ENCODE data around the gene MDFIC. TPM values are rescaled to one million over a fixed set of nuclear protein-coding genes. Genes with fewer than 3 reads are reported as not detected.

MDFIC gene
- total RNA-seq, 1 experiment from 2014 or later: 13.0 TPM

GRCh38 chr7:114900127-114900526, 21.8 kb upstream of the MDFIC start:
- intact Hi-C loops (cut with micrococcal nuclease; ENCODE audit: unreplicated experiment): no loop called here
- H3K27ac Mint-ChIP-seq (ENCODE audit: unreplicated experiment): peak overlapping the region; percentile 17
- no peaks in the 10 kb centered on the region for H3K27me3 Mint-ChIP-seq (ENCODE audit: unreplicated experiment)
- H3K36me3 Mint-ChIP-seq (ENCODE audit: insufficient read depth, unreplicated experiment): no peaks in the 10 kb centered on the region
- CTCF ChIA-PET: no interaction called here
- no peak overlapping the region for H3K4me3 Mint-ChIP-seq (ENCODE audit: low read depth, unreplicated experiment)
- no TSS peak for BruUV-seq (replicated peaks)
- TF ChIP-seq CTCF (IDR thresholded peaks at IDR 0.05; ENCODE audit: unreplicated experiment): no peak
- DNase-seq: no peak
- peaks cover 35% of the 10 kb centered on the region for H3K4me1 Mint-ChIP-seq (ENCODE audit: low read depth, unreplicated experiment)
- peaks cover 6% of the 10 kb centered on the region for H3K9me3 Mint-ChIP-seq (ENCODE audit: low read depth, unreplicated experiment)

- intact Hi-C loops (cut with micrococcal nuclease; ENCODE audit: unreplicated experiment): no loop called here
- H3K36me3 Mint-ChIP-seq (ENCODE audit: insufficient read depth, unreplicated experiment): no peaks in the 10 kb centered on the region
- peak; percentile 66 for DNase-seq
- H3K9me3 Mint-ChIP-seq (ENCODE audit: low read depth, unreplicated experiment): peaks cover 6% of the 10 kb centered on the region
- peaks cover 35% of the 10 kb centered on the region for H3K4me1 Mint-ChIP-seq (ENCODE audit: low read depth, unreplicated experiment)
- H3K27ac Mint-ChIP-seq (ENCODE audit: unreplicated experiment): peak overlapping the region; percentile 38
- CTCF ChIA-PET: no interaction called here
- no peak for TF ChIP-seq CTCF (IDR thresholded peaks at IDR 0.05; ENCODE audit: unreplicated experiment)
- no TSS peak for BruUV-seq (replicated peaks)
- no peaks in the 10 kb centered on the region for H3K27me3 Mint-ChIP-seq (ENCODE audit: unreplicated experiment)
- H3K4me3 Mint-ChIP-seq (ENCODE audit: low read depth, unreplicated experiment): no peak overlapping the region
Observed at GRCh38 chr7:114901771-114902170, 20.1 kb upstream of the MDFIC start.

- Mint-ChIP-seq H3K9me3 (ENCODE audit: low read depth, unreplicated experiment) (peaks cover 6% of the 10 kb centered on the region), H3K27ac (ENCODE audit: unreplicated experiment) (peak overlapping the region; percentile 69), H3K4me3 (ENCODE audit: low read depth, unreplicated experiment) (no peak overlapping the region), H3K36me3 (ENCODE audit: insufficient read depth, unreplicated experiment) (no peaks in the 10 kb centered on the region), H3K27me3 (ENCODE audit: unreplicated experiment) (no peaks in the 10 kb centered on the region), H3K4me1 (ENCODE audit: low read depth, unreplicated experiment) (peaks cover 35% of the 10 kb centered on the region)
- no peak for DNase-seq
- TF ChIP-seq CTCF (IDR thresholded peaks at IDR 0.05; ENCODE audit: unreplicated experiment): no peak
- no TSS peak for BruUV-seq (replicated peaks)
- intact Hi-C loops (cut with micrococcal nuclease; ENCODE audit: unreplicated experiment): no loop called here
- CTCF ChIA-PET: no interaction called here
Observed at GRCh38 chr7:114903131-114903530, 18.8 kb upstream of the MDFIC start.

- Mint-ChIP-seq H3K27ac (ENCODE audit: unreplicated experiment) (no peak overlapping the region), H3K4me1 (ENCODE audit: low read depth, unreplicated experiment) (no peaks in the 10 kb centered on the region), H3K27me3 (ENCODE audit: unreplicated experiment) (no peaks in the 10 kb centered on the region), H3K36me3 (ENCODE audit: insufficient read depth, unreplicated experiment) (no peaks in the 10 kb centered on the region), H3K9me3 (ENCODE audit: low read depth, unreplicated experiment) (peaks cover 2% of the 10 kb centered on the region), H3K4me3 (ENCODE audit: low read depth, unreplicated experiment) (no peak overlapping the region)
- DNase-seq: no peak
- no TSS peak for BruUV-seq (replicated peaks)
- intact Hi-C loops (cut with micrococcal nuclease; ENCODE audit: unreplicated experiment): no loop called here
- CTCF ChIA-PET: no interaction called here
- no peak for TF ChIP-seq CTCF (IDR thresholded peaks at IDR 0.05; ENCODE audit: unreplicated experiment)
Observed at GRCh38 chr7:114910787-114911186, 11.1 kb upstream of the MDFIC start.
